HepG2 (cell line): ENCODE data around the gene MLLT10. TPM values are rescaled to one million over a fixed set of nuclear protein-coding genes. Genes with fewer than 3 reads are reported as not detected.
A peak's percentile ranks its signal among the peaks of the same experiment; 100 is the strongest.

Experiments used
- ATAC-seq: fragments of 200-7000 bp; cut with Tn5 transposase; 3 replicates; pipeline ENCODE4 v1.9.1; 2020; ENCODE audit warnings: mild to moderate bottlenecking, moderate library complexity
- BruUV-seq: library from RNA; stranded (reverse); fragments of 400-500 nt; replicated peaks from 2 replicates; lab custom pipeline; 2021; lab: Mats Ljungman, UMichigan
- CTCF ChIA-PET: fragments of 300-600 bp; formaldehyde crosslinking; extraction: SDS; loops from one replicate; lab custom pipeline; 2021; ENCODE audit warnings: low total read pairs, inconsistent platforms, low intra/inter-chr PET ratio; lab: Yijun Ruan, JAX
- POLR2A ChIA-PET: fragments of 350-600 bp; sonication (Branson Sonifier 250); formaldehyde crosslinking; loops from one replicate; lab custom pipeline; 2020; ENCODE audit warnings: antibody characterized with exemption, inconsistent platforms; lab: Yijun Ruan, JAX
- DNase-seq: peaks from one replicate; pipeline ENCODE4 v3.0.0-alpha.2; 2015; ENCODE audit warnings: low spot score
- FAIRE-seq: peaks from 3 replicates; lab custom pipeline; 2011; peaks lifted over from hg19 to GRCh38; lab: Jason Lieb, UNC
- H2AFZ ChIP-seq: one replicate; pipeline ENCODE4 v1.6.1; 2011; ENCODE audit warnings: low read length, inconsistent platforms
- H3K27ac ChIP-seq: fragments of 300-600 bp; 3 replicates; pipeline ENCODE4 v1.8.0; 2011; ENCODE audit warnings: mixed run types, mild to moderate bottlenecking, mixed read lengths, low read length, inconsistent platforms; ENCODE audit not compliant: insufficient read depth; ENCODE audit errors: extremely low read length
- H3K27me3 ChIP-seq, 2 experiments: fragments of 200-600 bp in 1 of 2; 2 replicates in 1 of 2; 3 replicates in 1 of 2; pipeline versions ENCODE4 v1.6.0 to v1.8.0; 2011; ENCODE audit warnings: low read length in 2 of 2, mild to moderate bottlenecking in 2 of 2, moderate library complexity in 2 of 2, inconsistent platforms in 1 of 2; ENCODE audit not compliant: insufficient read depth in 2 of 2, control insufficient read depth in 1 of 2
- H3K36me3 ChIP-seq, 2 experiments: fragments of 200-600 bp in 1 of 2; replicated peaks in 1 of 2; 2 replicates in 1 of 2; 3 replicates in 1 of 2; pipeline versions ENCODE4 v1.5.1 to v1.8.0; 2011; ENCODE audit warnings: low read length in 2 of 2, inconsistent platforms in 1 of 2; ENCODE audit not compliant: insufficient read depth in 2 of 2, control insufficient read depth in 1 of 2
- H3K4me1 ChIP-seq: 2 replicates; pipeline ENCODE4 v1.5.1; 2012; ENCODE audit warnings: low read length, inconsistent platforms; ENCODE audit not compliant: insufficient read depth
- H3K4me2 ChIP-seq: 2 replicates; pipeline ENCODE4 v1.6.0; 2011; ENCODE audit warnings: low read depth, low read length, inconsistent platforms
- H3K4me3 ChIP-seq, 3 experiments: fragments of 200-600 bp in 1 of 3; sonication (generic), shearing (Covaris generic) in 1 of 3; replicated peaks in 1 of 3; 2 replicates each; pipeline ENCODE4 v1.5.1; 2011 to 2016; ENCODE audit warnings: low read length in 3 of 3, inconsistent platforms in 2 of 3, low read depth in 2 of 3, mild to moderate bottlenecking in 2 of 3, control low read depth in 1 of 3, mixed read lengths in 1 of 3; ENCODE audit not compliant: insufficient read depth in 1 of 3
- H3K79me2 ChIP-seq: one replicate; pipeline ENCODE4 v1.6.1; 2011; ENCODE audit warnings: low read length, inconsistent platforms; ENCODE audit not compliant: insufficient read depth
- H3K9ac ChIP-seq: 2 replicates; pipeline ENCODE4 v1.6.0; 2011; ENCODE audit warnings: mild to moderate bottlenecking, low read depth, low read length, inconsistent platforms; ENCODE audit not compliant: insufficient read depth
- H3K9me3 ChIP-seq: 2 replicates; pipeline ENCODE4 v1.5.1; 2012; ENCODE audit warnings: mild to moderate bottlenecking, low read length
- H4K20me1 ChIP-seq: 2 replicates; pipeline ENCODE4 v1.6.0; 2011; ENCODE audit warnings: inconsistent platforms, mild to moderate bottlenecking, low read length, moderate library complexity; ENCODE audit not compliant: insufficient read depth
- ARNT ChIP-seq: fragments of 450-650 bp; IDR thresholded peaks from 2 replicates; pipeline ENCODE4 v1.6.1; 2017
- GATA4 ChIP-seq: sonication (generic); IDR thresholded peaks from 2 replicates; pipeline ENCODE4 v1.6.1; 2016; ENCODE audit warnings: antibody characterized with exemption, low read depth, borderline replicate concordance
- GFI1 ChIP-seq: sonication (generic); formaldehyde crosslinking; IDR thresholded peaks from 2 replicates; pipeline ENCODE4 v1.5.0; 2020; ENCODE audit warnings: missing genetic modification reagents, mild to moderate bottlenecking, borderline replicate concordance
- ISL2 ChIP-seq: sonication (generic); formaldehyde crosslinking; IDR thresholded peaks from 2 replicates; pipeline ENCODE4 v1.5.0; 2020; ENCODE audit warnings: missing genetic modification reagents
- KLF13 ChIP-seq: sonication (generic); formaldehyde crosslinking; IDR thresholded peaks from 2 replicates; pipeline ENCODE4 v1.4.0; 2020; ENCODE audit warnings: mild to moderate bottlenecking, missing genetic modification reagents
- PAF1 ChIP-seq: IDR thresholded peaks from 2 replicates; pipeline ENCODE4 v1.6.1; 2016; ENCODE audit warnings: missing genetic modification reagents, missing compliant biosample characterization
- PPARG ChIP-seq: conservative IDR thresholded peaks from 2 replicates; pipeline ENCODE4 v1.6.1; 2016; ENCODE audit warnings: missing biosample characterization, missing genetic modification reagents
- PRPF4 ChIP-seq: fragments of 200-400 bp; formaldehyde crosslinking; IDR thresholded peaks from 2 replicates; pipeline ENCODE4 v1.6.1; 2016; ENCODE audit warnings: low read length, low read depth; ENCODE audit not compliant: poor library complexity, severe bottlenecking
- SIN3B ChIP-seq: fragments of 150-350 bp; IDR thresholded peaks from 2 replicates; pipeline ENCODE4 v1.6.1; 2014; ENCODE audit warnings: low read length
- SOX13 ChIP-seq, 3 experiments: fragments of 450-650 bp in 1 of 3; sonication (generic) in 1 of 3; formaldehyde crosslinking in 1 of 3; IDR thresholded peaks in 2 of 3; conservative IDR thresholded peaks in 1 of 3; 2 replicates each; pipeline versions ENCODE4 v1.5.0 to v1.6.1; 2016 to 2020; ENCODE audit warnings: antibody characterized with exemption in 1 of 3, mild to moderate bottlenecking in 1 of 3, missing compliant biosample characterization in 1 of 3, missing genetic modification reagents in 1 of 3, moderate library complexity in 1 of 3
- SOX5 ChIP-seq: IDR thresholded peaks from 2 replicates; pipeline ENCODE4 v1.6.1; 2016; ENCODE audit warnings: borderline replicate concordance
- SOX6 ChIP-seq, 2 experiments: fragments of 450-650 bp in 1 of 2; sonication (generic) in 1 of 2; formaldehyde crosslinking in 1 of 2; IDR thresholded peaks; 2 replicates each; pipeline versions ENCODE4 v1.4.0 to v1.6.1; 2017 to 2020; ENCODE audit warnings: antibody characterized with exemption in 1 of 2, mild to moderate bottlenecking in 1 of 2, missing genetic modification reagents in 1 of 2
- WGBS: methylation state at CpG from one replicate; pipeline ENCODE4 v1.1.6; 2017; ENCODE audit warnings: low lambda C conversion rate; 5-methylcytosine and 5-hydroxymethylcytosine counted together
- in situ Hi-C: cut with HindIII; loops from 2 replicates; pipeline ENCODE4 v1.10.0; 2017; ENCODE audit warnings: low pct_unique_long_range_greater_than_20kb; ENCODE audit not compliant: extremely low pct_ligation_motif_present
- intact Hi-C: fragments of 100-400 bp; cut with micrococcal nuclease; formaldehyde crosslinking; loops from one replicate; pipeline ENCODE4 v1.10.0; 2022; ENCODE audit not compliant: unreplicated experiment
- polyA plus RNA-seq, 8 experiments: library from polyadenylated mRNA; depleted of rRNA in 3 of 8; stranded (reverse) in 7 of 8; unstranded in 1 of 8; fragments of >200 nt; fragmentation: Illumina TruSeq in 4 of 8; extraction: Trizol in 4 of 8; gene quantifications; 2 replicates each; pipeline versions ENCODE4 v1.2.1 to v1.2.3, GENCODE V29; 2011 to 2016; ENCODE audit warnings: low read depth in 4 of 8, missing spikeins in 1 of 8, mixed read lengths in 1 of 8; ENCODE audit not compliant: insufficient read depth in 1 of 8
- total RNA-seq, 5 experiments: library from RNA; depleted of rRNA; stranded (reverse); fragments of >200 nt; fragmentation: Illumina TruSeq; extraction: Trizol; gene quantifications; 2 replicates each; pipeline ENCODE4 v1.2.3, GENCODE V29; 2016; ENCODE audit warnings: low read depth in 1 of 5
- TF ChIP-seq, protein P1 (sequence below): sonication (generic); formaldehyde crosslinking; IDR thresholded peaks from 2 replicates; pipeline ENCODE4 v1.4.0; 2020; ENCODE audit warnings: missing genetic modification reagents
- TF ChIP-seq, protein P2 (sequence below): sonication (generic); formaldehyde crosslinking; IDR thresholded peaks from 2 replicates; pipeline ENCODE4 v1.8.0; 2022; ENCODE audit warnings: mild to moderate bottlenecking, missing genetic modification reagents, borderline replicate concordance
- TF ChIP-seq, protein P3 (sequence below): IDR thresholded peaks from 2 replicates; pipeline ENCODE4 v1.6.1; 2018; ENCODE audit warnings: missing genetic modification reagents, mild to moderate bottlenecking, missing compliant biosample characterization
- TF ChIP-seq, protein P4 (sequence below): sonication (generic); formaldehyde crosslinking; IDR thresholded peaks from 2 replicates; pipeline ENCODE4 v1.4.0; 2020; ENCODE audit warnings: missing genetic modification reagents; ENCODE audit errors: not compliant biosample characterization

MLLT10 gene
- total and polyA plus RNA-seq, 2 of the 13 experiments (the other 11 are each of a cell fraction or from before 2014, with no cell fraction given): 51.3 to 84.1 TPM

DNA sequence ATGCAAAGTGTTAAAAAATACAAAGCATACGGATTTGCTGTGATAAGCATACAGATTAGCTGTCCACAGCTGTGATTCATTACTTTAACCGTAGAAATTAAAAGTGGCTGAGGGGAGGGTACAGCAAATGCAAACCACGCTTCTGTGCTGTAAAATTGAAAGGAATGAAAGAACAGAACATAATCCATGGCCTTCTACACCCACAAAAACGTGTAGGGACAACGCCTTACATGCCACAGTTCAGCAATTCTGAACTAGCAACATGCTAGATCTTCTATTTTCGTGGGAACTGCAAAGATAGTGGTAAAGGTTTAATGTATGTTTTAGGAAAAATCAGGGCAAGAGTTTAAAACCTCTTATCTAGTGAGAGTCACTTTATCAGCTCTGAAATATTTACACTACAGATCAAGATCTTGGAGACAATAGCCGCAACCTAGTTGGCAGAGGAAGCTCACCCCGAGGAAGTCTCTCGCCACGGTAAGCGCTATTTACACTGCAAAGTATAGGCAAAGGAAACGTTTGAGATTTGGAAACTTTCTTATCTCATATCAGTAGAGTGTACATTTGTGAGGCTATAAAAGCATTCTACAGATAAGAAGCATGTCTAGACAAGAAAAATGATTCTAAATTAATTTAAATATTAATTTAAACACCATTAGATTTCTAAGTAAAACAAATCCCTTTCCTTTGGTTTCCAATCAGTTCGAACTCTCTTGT is 193.6 kb downstream of the MLLT10 start:
- 51% methylated on average over 13 of the region's 13 CpGs for WGBS
- Histone ChIP-seq H3K27ac (no peak overlapping the region), H3K36me3 (peaks cover 8 to 30% of the 10 kb centered on the region in 2 experiments), H3K9me3 (no peaks in the 10 kb centered on the region), H3K27me3 (no peaks in the 10 kb centered on the region), H3K79me2 (no peaks in the 10 kb centered on the region), H2AFZ (no peak overlapping the region), H3K9ac (no peak overlapping the region), H3K4me2 (no peak overlapping the region), H4K20me1 (peaks cover 11% of the 10 kb centered on the region), H3K4me1 (peaks cover 44% of the 10 kb centered on the region), H3K4me3 (no peak overlapping the region)
- FAIRE-seq: no peak
- intact Hi-C loops (no loop called here), in situ Hi-C loops (loop anchor here (25.0 kb wide), 1 partner anchor 440 kb away; no protein-coding TSS in a partner anchor)
- no TSS peak for BruUV-seq
- POLR2A ChIA-PET: no interaction called here
- ATAC-seq: no peak
- peak; percentile 32 for DNase-seq
- CTCF ChIA-PET: no interaction called here
- peak; percentile 82 for TF ChIP-seq GATA4
- 0 out of 2 replicates have a peak, but pooled peaks have one; percentile 42 for TF ChIP-seq ISL2 (CRISPR knock-in tag)
- TF ChIP-seq, protein P1, sequence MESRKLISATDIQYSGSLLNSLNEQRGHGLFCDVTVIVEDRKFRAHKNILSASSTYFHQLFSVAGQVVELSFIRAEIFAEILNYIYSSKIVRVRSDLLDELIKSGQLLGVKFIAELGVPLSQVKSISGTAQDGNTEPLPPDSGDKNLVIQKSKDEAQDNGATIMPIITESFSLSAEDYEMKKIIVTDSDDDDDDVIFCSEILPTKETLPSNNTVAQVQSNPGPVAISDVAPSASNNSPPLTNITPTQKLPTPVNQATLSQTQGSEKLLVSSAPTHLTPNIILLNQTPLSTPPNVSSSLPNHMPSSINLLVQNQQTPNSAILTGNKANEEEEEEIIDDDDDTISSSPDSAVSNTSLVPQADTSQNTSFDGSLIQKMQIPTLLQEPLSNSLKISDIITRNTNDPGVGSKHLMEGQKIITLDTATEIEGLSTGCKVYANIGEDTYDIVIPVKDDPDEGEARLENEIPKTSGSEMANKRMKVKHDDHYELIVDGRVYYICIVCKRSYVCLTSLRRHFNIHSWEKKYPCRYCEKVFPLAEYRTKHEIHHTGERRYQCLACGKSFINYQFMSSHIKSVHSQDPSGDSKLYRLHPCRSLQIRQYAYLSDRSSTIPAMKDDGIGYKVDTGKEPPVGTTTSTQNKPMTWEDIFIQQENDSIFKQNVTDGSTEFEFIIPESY (CRISPR knock-in tag): peak; percentile 30; the same call in 1 of the 2 replicates
- peak; percentile 29; the same call in 1 of the 2 replicates for TF ChIP-seq SOX5 (CRISPR knock-in tag)
- TF ChIP-seq, protein P2, sequence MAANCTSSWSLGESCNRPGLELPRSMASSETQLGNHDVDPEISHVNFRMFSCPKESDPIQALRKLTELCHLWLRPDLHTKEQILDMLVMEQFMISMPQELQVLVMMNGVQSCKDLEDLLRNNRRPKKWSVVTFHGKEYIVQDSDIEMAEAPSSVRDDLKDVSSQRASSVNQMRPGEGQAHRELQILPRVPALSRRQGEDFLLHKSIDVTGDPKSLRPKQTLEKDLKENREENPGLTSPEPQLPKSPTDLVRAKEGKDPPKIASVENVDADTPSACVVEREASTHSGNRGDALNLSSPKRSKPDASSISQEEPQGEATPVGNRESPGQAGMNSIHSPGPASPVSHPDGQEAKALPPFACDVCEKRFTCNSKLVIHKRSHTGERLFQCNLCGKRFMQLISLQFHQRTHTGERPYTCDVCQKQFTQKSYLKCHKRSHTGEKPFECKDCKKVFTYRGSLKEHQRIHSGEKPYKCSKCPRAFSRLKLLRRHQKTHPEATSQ (CRISPR knock-in tag): no peak
- TF ChIP-seq SIN3B: no peak
- TF ChIP-seq PAF1: no peak
- TF ChIP-seq, protein P3, sequence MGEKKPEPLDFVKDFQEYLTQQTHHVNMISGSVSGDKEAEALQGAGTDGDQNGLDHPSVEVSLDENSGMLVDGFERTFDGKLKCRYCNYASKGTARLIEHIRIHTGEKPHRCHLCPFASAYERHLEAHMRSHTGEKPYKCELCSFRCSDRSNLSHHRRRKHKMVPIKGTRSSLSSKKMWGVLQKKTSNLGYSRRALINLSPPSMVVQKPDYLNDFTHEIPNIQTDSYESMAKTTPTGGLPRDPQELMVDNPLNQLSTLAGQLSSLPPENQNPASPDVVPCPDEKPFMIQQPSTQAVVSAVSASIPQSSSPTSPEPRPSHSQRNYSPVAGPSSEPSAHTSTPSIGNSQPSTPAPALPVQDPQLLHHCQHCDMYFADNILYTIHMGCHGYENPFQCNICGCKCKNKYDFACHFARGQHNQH (CRISPR knock-in tag): no peak
- TF ChIP-seq SOX13 (IDR thresholded peaks at IDR 0.05): no peak
- TF ChIP-seq SOX13 (CRISPR knock-in tag; conservative IDR thresholded peaks at IDR 0.05 in 1 of 2, IDR thresholded peaks at IDR 0.05 in 1 of 2): peak in 1 of 2 experiments; percentile 88; a peak in 2 of 4 replicates
- TF ChIP-seq, protein P4, sequence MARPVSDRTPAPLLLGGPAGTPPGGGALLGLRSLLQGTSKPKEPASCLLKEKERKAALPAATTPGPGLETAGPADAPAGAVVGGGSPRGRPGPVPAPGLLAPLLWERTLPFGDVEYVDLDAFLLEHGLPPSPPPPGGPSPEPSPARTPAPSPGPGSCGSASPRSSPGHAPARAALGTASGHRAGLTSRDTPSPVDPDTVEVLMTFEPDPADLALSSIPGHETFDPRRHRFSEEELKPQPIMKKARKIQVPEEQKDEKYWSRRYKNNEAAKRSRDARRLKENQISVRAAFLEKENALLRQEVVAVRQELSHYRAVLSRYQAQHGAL (CRISPR knock-in tag): no peak
- TF ChIP-seq PRPF4: no peak
- TF ChIP-seq PPARG: 0 out of 2 replicates have a peak, but pooled peaks have one; percentile 35
- TF ChIP-seq GFI1: peak; percentile 97
- no peak for TF ChIP-seq KLF13 (CRISPR knock-in tag)
- TF ChIP-seq SOX6 (IDR thresholded peaks at IDR 0.05): no peak
- TF ChIP-seq SOX6 (CRISPR knock-in tag; IDR thresholded peaks at IDR 0.05): peak; percentile 80
- no peak for TF ChIP-seq ARNT
